Trophoblast cell (in vitro differentiated cells and primary cell): ENCODE results near the gene APBA3.

ENCODE experiments used
- DNase-seq, 2 donors: peaks; one replicate each; pipeline ENCODE4 v3.0.0-alpha.2; 2016
- H2AFZ ChIP-seq: 2 replicates; pipeline ENCODE4 v1.6.1; 2013; ENCODE audit warnings: low read length, moderate library complexity, mild to moderate bottlenecking; ENCODE audit not compliant: insufficient read depth, poor library complexity
- H2AK5ac ChIP-seq: 2 replicates; pipeline ENCODE4 v1.6.1; 2013; ENCODE audit warnings: mild to moderate bottlenecking, low read length
- H2BK120ac ChIP-seq: 2 replicates; pipeline ENCODE4 v1.6.1; 2013; ENCODE audit warnings: low read length, mild to moderate bottlenecking, moderate library complexity; ENCODE audit not compliant: insufficient read depth, poor library complexity
- H2BK12ac ChIP-seq: 2 replicates; pipeline ENCODE4 v1.6.1; 2013; ENCODE audit warnings: mild to moderate bottlenecking, low read length, moderate library complexity
- H2BK5ac ChIP-seq: 2 replicates; pipeline ENCODE4 v1.6.1; 2013; ENCODE audit warnings: low read length, low read depth, moderate library complexity, mild to moderate bottlenecking; ENCODE audit not compliant: poor library complexity
- H3K14ac ChIP-seq: 2 replicates; pipeline ENCODE4 v1.6.1; 2013; ENCODE audit warnings: mild to moderate bottlenecking, low read length
- H3K18ac ChIP-seq: 2 replicates; pipeline ENCODE4 v1.6.1; 2013; ENCODE audit warnings: mild to moderate bottlenecking, low read length
- H3K23ac ChIP-seq: 2 replicates; pipeline ENCODE4 v1.6.1; 2013; ENCODE audit warnings: low read length
- H3K27ac ChIP-seq: 2 replicates; pipeline ENCODE4 v1.5.1; 2013; ENCODE audit warnings: low read depth, mild to moderate bottlenecking, inconsistent platforms, low read length, moderate library complexity
- H3K27me3 ChIP-seq: 2 replicates; pipeline ENCODE4 v1.6.1; 2013; ENCODE audit warnings: inconsistent platforms, mild to moderate bottlenecking, low read length, moderate library complexity; ENCODE audit not compliant: insufficient read depth
- H3K36me3 ChIP-seq, 2 experiments: 1 replicate in 1 of 2; 2 replicates in 1 of 2; pipeline ENCODE4 v1.6.1; 2013; ENCODE audit warnings: low read length in 2 of 2, mild to moderate bottlenecking in 2 of 2, moderate library complexity in 1 of 2; ENCODE audit not compliant: insufficient read depth in 2 of 2, control insufficient read depth in 1 of 2
- H3K4ac ChIP-seq: 2 replicates; pipeline ENCODE4 v1.6.1; 2013; ENCODE audit warnings: low read depth, mild to moderate bottlenecking, low read length, moderate library complexity
- H3K4me1 ChIP-seq, 2 experiments: 1 replicate in 1 of 2; 2 replicates in 1 of 2; pipeline ENCODE4 v1.6.1; 2013; ENCODE audit warnings: low read length in 2 of 2, mild to moderate bottlenecking in 2 of 2, moderate library complexity in 1 of 2; ENCODE audit not compliant: insufficient read depth in 2 of 2, control insufficient read depth in 1 of 2
- H3K4me2 ChIP-seq: 2 replicates; pipeline ENCODE4 v1.6.1; 2013; ENCODE audit warnings: inconsistent platforms, mild to moderate bottlenecking, low read length, moderate library complexity
- H3K4me3 ChIP-seq: 2 replicates; pipeline ENCODE4 v1.5.1; 2013; ENCODE audit warnings: mild to moderate bottlenecking, low read depth, low read length, inconsistent platforms
- H3K79me1 ChIP-seq: one replicate; pipeline ENCODE4 v1.6.1; 2013; ENCODE audit warnings: low read length
- H3K79me2 ChIP-seq: 2 replicates; pipeline ENCODE4 v1.6.1; 2013; ENCODE audit warnings: low read length, mild to moderate bottlenecking; ENCODE audit not compliant: control insufficient read depth, insufficient read depth, poor library complexity
- H3K9ac ChIP-seq: 2 replicates; pipeline ENCODE4 v1.6.1; 2013; ENCODE audit warnings: mild to moderate bottlenecking, low read length
- H3K9me3 ChIP-seq: 2 replicates; pipeline ENCODE4 v1.6.1; 2013; ENCODE audit warnings: low read depth, mild to moderate bottlenecking, control low read depth, inconsistent platforms, low read length; ENCODE audit not compliant: insufficient read depth
- H4K12ac ChIP-seq: 2 replicates; pipeline ENCODE4 v1.6.1; 2013; ENCODE audit warnings: low read depth, mild to moderate bottlenecking, low read length, moderate library complexity
- H4K8ac ChIP-seq: 2 replicates; pipeline ENCODE4 v1.6.1; 2013; ENCODE audit warnings: low read depth, mild to moderate bottlenecking, low read length, moderate library complexity
- H4K91ac ChIP-seq: one replicate; pipeline ENCODE4 v1.6.1; 2013; ENCODE audit warnings: low read depth, mild to moderate bottlenecking, low read length, moderate library complexity
- WGBS: extraction: QIAGEN DNeasy Blood & Tissue Kit; methylation state at CpG from one replicate; pipeline ENCODE4 v1.1.7; 2013; ENCODE audit warnings: missing lambda C conversion rate; ENCODE audit not compliant: insufficient read length, insufficient coverage; ENCODE audit errors: extremely low coverage; 5-methylcytosine and 5-hydroxymethylcytosine counted together

Gene APBA3

DNA sequence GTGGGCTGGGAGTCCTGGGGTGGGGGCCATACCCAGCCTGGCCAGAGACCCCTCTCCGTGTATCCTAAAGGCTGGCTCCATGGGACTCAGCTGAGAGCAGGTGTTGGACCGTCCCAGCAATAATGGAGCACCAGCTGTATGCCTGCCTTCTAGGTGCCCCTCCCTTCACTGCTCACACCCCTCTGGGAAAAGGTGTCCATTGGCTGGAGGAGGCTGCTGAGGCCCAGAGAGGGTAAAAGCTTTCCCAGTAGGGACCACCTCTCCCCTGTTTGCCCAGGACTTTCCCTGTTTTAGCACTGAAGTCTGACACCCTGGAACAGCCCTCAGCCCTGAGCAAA is 13.9 kb upstream of the APBA3 start:
- Histone ChIP-seq H3K4me3 (no peak overlapping the region), H3K9ac (no peak overlapping the region), H4K12ac (no peak overlapping the region), H2AFZ (no peak overlapping the region), H4K8ac (no peak overlapping the region), H3K18ac (no peak overlapping the region), H2AK5ac (no peak overlapping the region), H3K14ac (no peak overlapping the region), H3K4me2 (no peak overlapping the region), H3K23ac (no peak overlapping the region), H3K4ac (no peak overlapping the region), H2BK5ac (no peak overlapping the region), H3K9me3 (peaks cover 4% of the 10 kb centered on the region), H3K36me3 (no peaks in the 10 kb centered on the region), H3K4me1 (no peaks in the 10 kb centered on the region), H4K91ac (no peak overlapping the region), H2BK120ac (no peak overlapping the region), H3K27ac (no peak overlapping the region), H2BK12ac (no peak overlapping the region), H3K27me3 (no peaks in the 10 kb centered on the region), H3K79me2 (no peaks in the 10 kb centered on the region), H3K79me1 (no peaks in the 10 kb centered on the region)
- no CpG with 5 or more reads among the region's 2 CpGs for WGBS
- DNase-seq: no peak

DNA sequence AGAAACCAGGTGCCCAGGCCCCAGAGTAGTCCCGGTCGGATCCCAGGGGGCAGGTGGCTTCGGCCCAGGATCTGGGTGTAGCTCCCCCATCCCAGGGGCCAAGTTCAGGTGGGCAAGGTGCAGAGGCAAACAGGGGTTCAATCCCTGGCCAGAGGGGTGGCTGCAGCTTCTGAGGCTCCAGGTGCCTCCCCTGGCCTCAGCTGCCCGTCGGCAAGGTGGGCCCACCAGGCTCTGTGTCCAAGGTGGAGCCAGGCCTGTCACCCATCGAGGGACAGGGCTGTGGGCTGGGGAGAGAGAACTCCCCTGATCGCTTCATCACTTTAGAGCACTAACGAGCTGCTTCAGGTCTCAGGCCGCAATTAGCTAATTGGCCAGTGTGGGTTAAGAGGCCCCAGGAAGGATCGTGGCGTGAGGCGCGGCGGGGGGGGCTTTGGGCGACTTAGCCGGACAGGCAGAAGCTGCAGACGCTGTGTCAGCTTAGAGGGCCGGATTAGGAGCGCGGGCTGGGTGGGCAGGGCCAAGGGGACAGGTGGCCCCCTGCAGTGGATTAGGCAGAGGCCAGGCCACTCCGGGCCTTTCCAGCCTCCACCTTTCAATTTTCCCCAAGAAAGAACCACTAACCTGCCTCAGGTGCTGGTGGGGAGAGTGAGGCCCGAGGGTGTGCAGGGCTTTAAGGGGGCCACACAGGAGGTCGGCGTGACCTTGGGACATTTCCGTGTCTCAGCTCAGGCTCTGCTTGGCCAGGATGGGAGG is 13.3 kb upstream of the APBA3 start:
- Histone ChIP-seq H3K23ac (no peak overlapping the region), H2BK5ac (no peak overlapping the region), H3K4me3 (no peak overlapping the region), H2AK5ac (no peak overlapping the region), H3K79me2 (no peaks in the 10 kb centered on the region), H2AFZ (no peak overlapping the region), H3K9ac (no peak overlapping the region), H3K4me1 (no peaks in the 10 kb centered on the region), H4K12ac (no peak overlapping the region), H4K91ac (no peak overlapping the region), H2BK12ac (no peak overlapping the region), H3K27ac (no peak overlapping the region), H3K27me3 (no peaks in the 10 kb centered on the region), H2BK120ac (no peak overlapping the region), H3K36me3 (no peaks in the 10 kb centered on the region), H3K14ac (no peak overlapping the region), H3K18ac (no peak overlapping the region), H3K4me2 (no peak overlapping the region), H3K9me3 (peaks cover 4% of the 10 kb centered on the region), H4K8ac (no peak overlapping the region), H3K79me1 (no peaks in the 10 kb centered on the region), H3K4ac (no peak overlapping the region)
- no CpG with 5 or more reads among the region's 25 CpGs for WGBS
- DNase-seq: no peak

DNA sequence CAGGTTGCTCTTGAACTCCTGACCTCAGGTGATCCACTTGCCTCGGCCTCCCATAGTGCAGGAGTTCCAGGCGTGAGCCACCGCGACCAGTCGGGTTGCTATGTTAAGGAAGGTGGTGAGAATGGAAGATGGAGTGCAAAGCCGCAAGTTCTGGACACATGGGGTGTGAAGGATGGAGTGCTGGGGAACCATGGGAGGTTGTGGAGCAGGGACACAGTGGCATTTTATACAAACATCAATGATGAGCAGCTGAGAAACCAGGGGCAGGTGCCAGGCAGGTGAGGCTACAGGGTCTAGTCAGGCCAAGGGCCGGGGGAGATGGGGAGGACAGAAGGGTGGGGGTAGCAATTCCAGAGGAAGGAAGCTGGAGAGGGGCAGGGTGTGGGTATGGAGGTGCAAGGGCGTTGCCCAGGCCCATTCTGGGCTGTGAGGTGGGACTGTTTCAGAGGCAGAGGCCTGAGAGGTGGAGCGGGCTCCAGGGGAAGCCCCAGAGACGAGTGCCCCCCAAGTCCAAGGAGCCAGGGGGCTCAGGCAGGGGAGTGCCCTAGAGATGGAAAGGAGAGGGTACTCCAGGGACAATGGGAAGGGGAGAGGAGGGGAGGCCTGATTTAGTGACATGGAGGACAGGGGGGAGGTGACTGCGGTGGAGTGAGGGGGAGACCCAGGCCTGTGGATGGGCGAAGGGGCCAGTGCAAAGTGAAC is 12.5 kb upstream of the APBA3 start:
- H3K18ac ChIP-seq: no peak overlapping the region
- no peak overlapping the region for H2BK120ac ChIP-seq
- no peak overlapping the region for H3K4me3 ChIP-seq
- H3K23ac ChIP-seq: no peak overlapping the region
- no peak overlapping the region for H3K27ac ChIP-seq
- H3K4me1 ChIP-seq: no peaks in the 10 kb centered on the region
- no peak overlapping the region for H3K4ac ChIP-seq
- no peaks in the 10 kb centered on the region for H3K79me1 ChIP-seq
- H3K14ac ChIP-seq: no peak overlapping the region
- no peaks in the 10 kb centered on the region for H3K79me2 ChIP-seq
- DNase-seq: no peak
- peaks cover 0 to 2% of the 10 kb centered on the region in 2 experiments for H3K36me3 ChIP-seq
- H4K12ac ChIP-seq: no peak overlapping the region
- H4K91ac ChIP-seq: no peak overlapping the region
- H4K8ac ChIP-seq: no peak overlapping the region
- no CpG with 5 or more reads among the region's 12 CpGs for WGBS
- H2AFZ ChIP-seq: no peak overlapping the region
- H2BK12ac ChIP-seq: no peak overlapping the region
- no peak overlapping the region for H3K9ac ChIP-seq
- H2BK5ac ChIP-seq: no peak overlapping the region
- H3K4me2 ChIP-seq: no peak overlapping the region
- H3K27me3 ChIP-seq: no peaks in the 10 kb centered on the region
- H3K9me3 ChIP-seq: peaks cover 4% of the 10 kb centered on the region
- no peak overlapping the region for H2AK5ac ChIP-seq

DNA sequence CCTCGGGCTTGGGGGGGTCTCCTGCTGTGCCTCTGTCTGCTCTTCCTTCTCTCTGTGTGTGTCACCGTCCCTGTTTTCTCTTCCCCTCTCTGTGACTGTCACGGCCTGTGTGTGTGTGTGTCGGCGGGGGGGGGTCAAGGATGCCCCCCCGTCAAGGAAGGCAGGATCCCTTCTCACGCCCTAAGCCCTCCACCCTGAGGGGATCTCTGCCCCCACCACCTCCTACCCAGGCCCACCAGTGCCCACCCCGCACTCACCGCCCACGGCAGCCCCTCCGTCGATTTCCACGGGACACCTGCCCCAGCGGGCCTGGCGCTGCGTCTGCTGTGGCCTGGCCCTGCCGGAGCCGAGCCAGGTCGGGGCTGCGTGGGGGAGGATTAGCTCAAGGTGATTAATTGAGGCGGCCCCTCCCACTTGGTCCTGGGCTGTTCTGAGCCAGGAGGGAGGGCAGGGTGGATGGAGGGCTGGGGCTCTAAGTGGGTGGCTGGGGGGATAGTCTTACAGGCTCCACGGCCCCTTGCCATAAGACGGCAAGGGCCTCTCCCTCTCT is 10.5 kb upstream of the APBA3 start, which contains the start of gene RAX2:
Gene RAX2, minus strand, starts transcription at position 323 of the 550 bp plus-strand sequence. CDS start 486 bp downstream, outside the sequence.
- H3K4me3 ChIP-seq: no peak within 1 kb of the TSS
- WGBS: no CpG with 5 or more reads among the region's 23 CpGs

More for the DNA sequence above, 10.5 kb upstream of the APBA3 start, which contains the start of gene RAX2:
- Histone ChIP-seq H3K79me2 (no peaks in the 10 kb centered on the region), H4K8ac (no peak within 1 kb of the TSS), H3K4me1 (no peaks in the 10 kb centered on the region), H2BK120ac (no peak within 1 kb of the TSS), H2AK5ac (no peak within 1 kb of the TSS), H4K12ac (no peak within 1 kb of the TSS), H3K18ac (no peak within 1 kb of the TSS), H2AFZ (no peak within 1 kb of the TSS), H3K27me3 (no peaks in the 10 kb centered on the region), H3K9ac (no peak within 1 kb of the TSS), H3K4me2 (no peak within 1 kb of the TSS), H3K79me1 (no peaks in the 10 kb centered on the region), H3K27ac (no peak within 1 kb of the TSS), H3K23ac (no peak within 1 kb of the TSS), H4K91ac (no peak within 1 kb of the TSS), H3K9me3 (peaks cover 4% of the 10 kb centered on the region), H2BK12ac (no peak within 1 kb of the TSS), H3K36me3 (peaks cover 11 to 12% of the 10 kb centered on the region in 2 experiments), H3K14ac (no peak within 1 kb of the TSS), H2BK5ac (no peak within 1 kb of the TSS), H3K4ac (no peak within 1 kb of the TSS)
- no peak for DNase-seq
